ENCODE data around the gene GCFC2.
"Not testable (repeated sequence)": the region's sequence is repeated elsewhere in the genome, so short reads cannot be mapped to it uniquely, and the experiment has no call there.

GCFC2 gene

DNA sequence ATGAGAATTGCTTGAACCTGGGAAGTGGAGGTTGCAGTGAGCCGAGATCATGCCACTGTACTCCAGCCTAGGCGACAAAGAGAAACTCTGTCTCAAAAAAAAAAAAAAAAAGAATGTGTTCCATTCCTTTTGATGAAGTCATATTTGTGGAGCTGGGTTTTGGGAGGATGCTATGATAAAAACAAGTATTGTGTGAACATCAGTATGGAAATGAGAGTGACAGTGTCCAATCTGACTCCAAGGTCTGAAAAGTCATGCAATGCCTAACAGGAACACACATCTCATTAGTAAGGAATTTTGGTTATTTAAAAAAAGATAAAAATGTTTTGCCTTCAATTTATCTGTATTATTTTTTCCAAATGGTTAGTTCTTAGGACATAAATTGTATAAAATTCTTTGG, 11.8 kb downstream of the GCFC2 start:
- TF ChIP-seq, protein P1, sequence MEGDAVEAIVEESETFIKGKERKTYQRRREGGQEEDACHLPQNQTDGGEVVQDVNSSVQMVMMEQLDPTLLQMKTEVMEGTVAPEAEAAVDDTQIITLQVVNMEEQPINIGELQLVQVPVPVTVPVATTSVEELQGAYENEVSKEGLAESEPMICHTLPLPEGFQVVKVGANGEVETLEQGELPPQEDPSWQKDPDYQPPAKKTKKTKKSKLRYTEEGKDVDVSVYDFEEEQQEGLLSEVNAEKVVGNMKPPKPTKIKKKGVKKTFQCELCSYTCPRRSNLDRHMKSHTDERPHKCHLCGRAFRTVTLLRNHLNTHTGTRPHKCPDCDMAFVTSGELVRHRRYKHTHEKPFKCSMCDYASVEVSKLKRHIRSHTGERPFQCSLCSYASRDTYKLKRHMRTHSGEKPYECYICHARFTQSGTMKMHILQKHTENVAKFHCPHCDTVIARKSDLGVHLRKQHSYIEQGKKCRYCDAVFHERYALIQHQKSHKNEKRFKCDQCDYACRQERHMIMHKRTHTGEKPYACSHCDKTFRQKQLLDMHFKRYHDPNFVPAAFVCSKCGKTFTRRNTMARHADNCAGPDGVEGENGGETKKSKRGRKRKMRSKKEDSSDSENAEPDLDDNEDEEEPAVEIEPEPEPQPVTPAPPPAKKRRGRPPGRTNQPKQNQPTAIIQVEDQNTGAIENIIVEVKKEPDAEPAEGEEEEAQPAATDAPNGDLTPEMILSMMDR (IDR thresholded peaks at IDR 0.05; ENCODE audit: extremely low read depth, insufficient read depth, missing control alignments): no peak
- in situ Hi-C loops (cut with MboI; ENCODE audit: low pct_unique_long_range_greater_than_20kb, low sequenced_read_pairs, unreplicated experiment): no loop called here
- no peak for DNase-seq (ENCODE audit: low spot score)

DNA sequence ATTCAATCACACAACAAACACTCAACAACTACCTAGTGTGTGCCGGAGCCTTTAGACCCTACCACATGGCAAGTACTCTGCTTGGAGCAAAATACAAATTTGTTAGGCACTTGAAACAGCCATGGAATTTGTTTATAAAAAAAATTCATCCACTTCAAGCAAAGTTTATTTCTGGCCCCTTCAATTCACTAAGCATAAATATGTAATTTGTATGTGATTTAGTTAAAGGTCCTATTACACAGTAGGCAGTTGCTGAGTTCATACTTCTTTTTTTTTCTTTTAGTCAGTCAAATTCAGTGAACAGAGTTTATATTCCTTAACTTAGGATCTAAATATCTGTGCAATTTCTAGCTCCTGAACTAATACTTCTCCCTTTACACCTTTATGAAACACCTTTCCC, 22.5 kb downstream of the GCFC2 start:
- TF ChIP-seq, protein P1 (IDR thresholded peaks at IDR 0.05; ENCODE audit: extremely low read depth, insufficient read depth, missing control alignments): no peak
- in situ Hi-C loops (cut with MboI; ENCODE audit: low pct_unique_long_range_greater_than_20kb, low sequenced_read_pairs, unreplicated experiment): no loop called here

DNA sequence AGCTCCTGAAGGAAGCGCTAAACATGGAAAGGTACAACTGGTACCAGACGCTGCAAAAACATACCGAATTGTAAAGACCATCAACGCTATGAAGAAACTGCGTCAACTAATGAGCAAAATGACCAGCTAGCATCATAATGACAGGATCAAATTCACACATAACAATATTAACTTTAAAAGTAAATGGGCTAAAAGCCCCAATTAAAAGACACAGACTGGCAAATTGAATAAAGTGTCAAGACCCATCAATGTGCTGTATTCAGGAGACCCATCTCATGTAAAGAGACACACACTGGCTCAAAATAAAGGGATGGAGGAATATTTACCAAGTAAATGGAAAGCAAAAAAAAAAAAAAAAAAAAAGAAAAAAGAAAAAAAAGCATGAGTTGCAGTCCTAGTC, 27.3 kb downstream of the GCFC2 start:
- DNase-seq (ENCODE audit: low spot score); in situ Hi-C loops (cut with MboI; ENCODE audit: low pct_unique_long_range_greater_than_20kb, low sequenced_read_pairs, unreplicated experiment): not testable (repeated sequence)

More for the DNA sequence above, 22.5 kb downstream of the GCFC2 start:
- DNase-seq (ENCODE audit: low spot score): no peak

DNA sequence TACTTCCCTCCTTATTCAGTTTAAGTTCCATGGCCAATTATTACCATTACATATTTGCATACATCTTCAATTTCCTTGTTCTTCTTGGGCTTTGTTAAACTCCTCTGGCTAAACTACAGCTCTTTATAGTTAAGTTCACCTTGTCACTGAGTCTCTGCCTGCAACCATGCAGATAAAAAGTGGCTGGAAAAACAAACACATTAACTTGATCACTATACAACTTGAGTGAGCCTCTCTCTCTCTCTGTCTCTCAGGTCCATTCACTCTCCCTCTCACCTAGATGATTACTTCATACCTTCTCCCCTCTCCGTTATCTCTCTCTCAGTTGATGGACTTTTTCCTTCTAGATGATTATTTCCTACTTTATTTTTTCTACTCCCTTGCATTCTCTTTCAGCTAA, 30.3 kb downstream of the GCFC2 start:
- TF ChIP-seq, protein P1 (IDR thresholded peaks at IDR 0.05; ENCODE audit: extremely low read depth, insufficient read depth, missing control alignments): no peak
- in situ Hi-C loops (cut with MboI; ENCODE audit: low pct_unique_long_range_greater_than_20kb, low sequenced_read_pairs, unreplicated experiment): no loop called here
- DNase-seq (ENCODE audit: low spot score): no peak

DNA sequence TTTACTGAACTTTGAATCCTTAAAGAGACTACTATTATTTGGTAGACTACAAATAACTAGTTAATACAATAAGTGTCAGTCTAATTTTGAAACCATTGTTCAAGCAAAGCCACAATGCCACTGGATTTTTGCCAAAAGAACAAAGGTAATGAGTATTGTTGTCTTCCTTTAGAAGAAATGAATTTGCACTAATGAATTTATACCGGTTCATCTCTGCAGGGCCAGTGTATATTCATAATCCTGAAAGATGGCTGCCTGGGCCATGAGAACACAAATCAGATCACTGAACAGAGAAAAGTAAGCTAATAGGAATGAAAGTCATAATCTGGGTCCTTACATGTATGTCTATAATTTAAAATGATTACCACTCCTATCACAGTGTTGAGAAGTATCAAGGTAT, 31.2 kb downstream of the GCFC2 start:
- TF ChIP-seq, protein P1 (IDR thresholded peaks at IDR 0.05; ENCODE audit: extremely low read depth, insufficient read depth, missing control alignments): no peak
- in situ Hi-C loops (cut with MboI; ENCODE audit: low pct_unique_long_range_greater_than_20kb, low sequenced_read_pairs, unreplicated experiment): no loop called here
- DNase-seq (ENCODE audit: low spot score): no peak

DNA sequence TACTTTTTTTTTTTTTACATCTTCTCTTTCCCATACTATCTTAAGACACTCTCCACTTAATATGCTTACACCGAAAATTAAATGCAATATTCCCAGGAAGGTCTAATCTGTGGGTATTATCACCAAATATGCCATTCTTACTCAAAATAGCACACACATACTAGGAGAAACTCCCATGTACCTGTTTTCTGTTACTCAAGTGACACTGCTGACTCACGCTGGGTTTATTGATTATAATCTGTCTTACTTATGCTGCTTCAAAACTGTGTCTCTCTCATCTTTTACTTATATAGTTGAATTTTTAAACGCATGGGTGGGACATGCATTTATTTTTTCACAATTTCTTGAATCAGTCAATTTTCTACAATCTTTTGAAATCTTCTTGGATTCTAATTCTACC, 34.3 kb downstream of the GCFC2 start:
- DNase-seq (ENCODE audit: low spot score): no peak
- TF ChIP-seq, protein P1 (IDR thresholded peaks at IDR 0.05; ENCODE audit: extremely low read depth, insufficient read depth, missing control alignments): no peak
- in situ Hi-C loops (cut with MboI; ENCODE audit: low pct_unique_long_range_greater_than_20kb, low sequenced_read_pairs, unreplicated experiment): no loop called here

DNA sequence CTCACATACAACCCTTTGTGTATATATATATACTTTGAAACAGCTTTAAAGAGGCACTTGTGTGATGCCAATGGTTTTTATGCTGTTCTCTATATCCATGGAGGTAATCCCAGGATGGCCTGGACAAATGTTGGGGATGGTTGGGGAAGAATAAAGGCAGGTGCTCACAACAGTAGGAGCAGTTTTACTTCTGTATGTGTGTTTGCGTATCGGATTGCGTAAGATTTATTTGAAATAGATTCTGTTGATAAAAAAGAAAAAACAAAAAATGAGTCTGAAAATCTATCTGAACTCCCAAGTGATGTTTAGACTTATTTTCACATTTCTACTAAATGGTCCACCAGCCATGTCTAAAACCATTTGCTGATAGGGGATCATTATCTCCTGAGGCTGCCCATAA, 34.8 kb downstream of the GCFC2 start:
- TF ChIP-seq, protein P1 (IDR thresholded peaks at IDR 0.05; ENCODE audit: extremely low read depth, insufficient read depth, missing control alignments): no peak
- in situ Hi-C loops (cut with MboI; ENCODE audit: low pct_unique_long_range_greater_than_20kb, low sequenced_read_pairs, unreplicated experiment): no loop called here
- DNase-seq (ENCODE audit: low spot score): no peak

DNA sequence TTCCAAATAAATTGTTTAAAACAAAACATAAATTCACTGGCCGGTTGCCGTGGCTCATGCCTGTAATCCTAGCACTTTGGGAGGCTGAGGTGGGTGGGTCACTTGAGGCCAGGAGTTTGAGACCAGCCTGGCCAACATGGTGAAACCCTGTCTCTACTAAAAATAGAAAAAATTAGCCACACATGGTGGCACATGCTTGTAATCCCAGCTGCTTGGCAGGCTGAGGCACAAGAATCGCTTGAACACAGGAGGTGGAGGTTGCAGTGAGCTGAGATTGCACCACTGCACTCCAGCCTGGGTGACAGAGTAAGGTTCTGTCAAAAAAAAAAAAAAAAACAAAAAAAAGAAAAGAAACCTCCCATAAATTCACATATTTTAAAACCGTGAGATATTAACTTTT, 35.3 kb downstream of the GCFC2 start:
- in situ Hi-C loops (cut with MboI; ENCODE audit: low pct_unique_long_range_greater_than_20kb, low sequenced_read_pairs, unreplicated experiment); DNase-seq (ENCODE audit: low spot score): not testable (repeated sequence)

All from GM13977 (cell line).